AG04449 (cell line): ENCODE measurements around the gene DKC1.

Source experiments
- CTCF ChIA-PET: fragments of 350-600 bp; formaldehyde crosslinking; extraction: SDS; loops from one replicate; lab custom pipeline; 2021; ENCODE audit warnings: antibody characterized with exemption; lab: Yijun Ruan, JAX
- POLR2A ChIA-PET: fragments of 400-600, 350-600 bp; formaldehyde crosslinking; extraction: SDS; loops from one replicate; lab custom pipeline; 2020; ENCODE audit warnings: antibody characterized with exemption, inconsistent platforms; lab: Yijun Ruan, JAX
- DNase-seq: peaks from one replicate; pipeline ENCODE4 v3.0.0-alpha.2; 2010; ENCODE audit warnings: low read depth, low spot score
- H3K4me3 ChIP-seq: 2 replicates; pipeline ENCODE4 v1.5.1; 2011; ENCODE audit warnings: low read depth, mild to moderate bottlenecking, control low read depth, low read length
- TF ChIP-seq, protein P1 (sequence below): IDR thresholded peaks from one replicate; pipeline ENCODE4 v1.5.1; 2011; ENCODE audit warnings: mild to moderate bottlenecking, moderate library complexity, low read length, control low read depth, inconsistent platforms; ENCODE audit not compliant: insufficient read depth; ENCODE audit errors: missing control alignments

The DKC1 gene

DNA sequence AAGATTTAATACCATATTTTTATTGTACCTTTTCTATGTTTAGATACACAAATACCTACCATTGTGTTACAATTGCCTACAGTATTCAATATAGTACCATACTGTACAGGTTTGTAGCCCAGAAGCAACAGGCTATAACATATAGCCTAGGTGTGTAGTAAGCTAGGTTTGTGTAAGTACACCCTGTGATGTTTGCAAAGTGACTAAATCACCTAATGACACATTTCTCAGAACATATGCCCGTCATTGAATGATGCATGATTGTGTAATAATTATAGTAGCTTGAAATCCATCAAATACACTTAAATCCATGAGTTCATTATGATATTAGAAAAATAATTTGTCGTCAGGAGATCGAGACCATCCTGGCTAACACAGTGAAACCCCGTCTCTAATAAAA is 42.6 kb upstream of the DKC1 start:
- H3K4me3 ChIP-seq: no peak overlapping the region
- ChIA-PET POLR2A (no interaction called here), CTCF (interaction anchor here (1.1 to 4.4 kb wide), 2 partner anchors 10 to 28 kb away, joined by 3 to 28 read pairs; no protein-coding TSS in a partner anchor)
- DNase-seq: no peak
- TF ChIP-seq, protein P1, sequence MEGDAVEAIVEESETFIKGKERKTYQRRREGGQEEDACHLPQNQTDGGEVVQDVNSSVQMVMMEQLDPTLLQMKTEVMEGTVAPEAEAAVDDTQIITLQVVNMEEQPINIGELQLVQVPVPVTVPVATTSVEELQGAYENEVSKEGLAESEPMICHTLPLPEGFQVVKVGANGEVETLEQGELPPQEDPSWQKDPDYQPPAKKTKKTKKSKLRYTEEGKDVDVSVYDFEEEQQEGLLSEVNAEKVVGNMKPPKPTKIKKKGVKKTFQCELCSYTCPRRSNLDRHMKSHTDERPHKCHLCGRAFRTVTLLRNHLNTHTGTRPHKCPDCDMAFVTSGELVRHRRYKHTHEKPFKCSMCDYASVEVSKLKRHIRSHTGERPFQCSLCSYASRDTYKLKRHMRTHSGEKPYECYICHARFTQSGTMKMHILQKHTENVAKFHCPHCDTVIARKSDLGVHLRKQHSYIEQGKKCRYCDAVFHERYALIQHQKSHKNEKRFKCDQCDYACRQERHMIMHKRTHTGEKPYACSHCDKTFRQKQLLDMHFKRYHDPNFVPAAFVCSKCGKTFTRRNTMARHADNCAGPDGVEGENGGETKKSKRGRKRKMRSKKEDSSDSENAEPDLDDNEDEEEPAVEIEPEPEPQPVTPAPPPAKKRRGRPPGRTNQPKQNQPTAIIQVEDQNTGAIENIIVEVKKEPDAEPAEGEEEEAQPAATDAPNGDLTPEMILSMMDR: no peak

DNA sequence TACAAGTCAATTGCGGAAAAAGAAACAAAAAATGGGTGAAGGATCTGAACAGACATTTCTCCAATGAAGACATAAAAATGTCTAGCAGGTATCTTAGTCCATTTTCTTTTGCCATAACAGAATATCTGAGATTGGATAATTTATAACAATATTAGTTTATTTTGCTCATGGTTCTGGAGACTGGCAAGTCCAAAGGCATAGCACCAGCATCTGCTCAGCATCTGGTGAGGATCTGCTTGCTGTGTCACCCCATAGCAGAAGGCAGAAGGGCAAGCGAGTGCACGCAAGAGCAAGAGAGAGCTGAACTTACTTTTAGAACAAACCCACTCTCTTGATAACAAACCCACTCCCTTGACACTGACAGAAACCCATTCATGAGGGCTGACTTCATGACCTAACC is 41.5 kb upstream of the DKC1 start:
- no peak for DNase-seq
- ChIA-PET CTCF (no interaction called here), POLR2A (no interaction called here)
- TF ChIP-seq, protein P1: no peak
- H3K4me3 ChIP-seq: no peak overlapping the region

- POLR2A ChIA-PET: no interaction called here
- TF ChIP-seq, protein P1: no peak
- H3K4me3 ChIP-seq: no peak overlapping the region
- CTCF ChIA-PET: interaction anchor here (1.4 to 1.6 kb wide), 2 partner anchors 9 to 10 kb away, joined by 4 to 6 read pairs; no protein-coding TSS in a partner anchor
- DNase-seq: no peak
Observed at GRCh38 chrX:154724993-154725756, 37.5 kb upstream of the DKC1 start.

- CTCF ChIA-PET: interaction anchor here (0.8 kb wide), 1 partner anchor 10 kb away, joined by 3 read pairs; no protein-coding TSS in a partner anchor
- no peak overlapping the region for H3K4me3 ChIP-seq
- DNase-seq: no peak
- TF ChIP-seq, protein P1: no peak
- POLR2A ChIA-PET: interaction anchor here (0.6 kb wide), 1 partner anchor 1266 kb away, joined by 3 read pairs; no protein-coding TSS in a partner anchor
Observed at GRCh38 chrX:154727418-154727817, 35.2 kb upstream of the DKC1 start.

DNA sequence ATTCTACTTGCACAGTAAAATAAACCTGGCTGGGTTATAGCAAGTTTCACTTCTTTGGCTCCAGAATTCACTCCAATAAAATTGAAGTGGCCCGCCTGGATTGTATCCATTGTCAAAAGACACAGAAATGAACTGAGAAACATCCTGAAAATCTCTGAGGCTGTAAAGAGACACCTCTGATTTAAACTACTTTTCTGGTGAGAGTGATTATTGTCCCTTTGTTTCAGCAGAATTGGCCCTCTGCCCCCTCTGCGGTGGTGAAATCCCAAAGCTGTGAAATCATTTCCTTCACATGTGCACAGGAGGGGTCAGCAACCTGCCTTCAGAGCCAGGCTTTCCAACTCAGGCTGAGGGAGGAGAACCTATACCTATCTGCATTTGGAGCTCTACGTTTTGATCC is 34.8 kb upstream of the DKC1 start:
- H3K4me3 ChIP-seq: no peak overlapping the region
- ChIA-PET POLR2A (interaction anchor here (0.6 kb wide), 1 partner anchor 1267 kb away, joined by 3 read pairs; no protein-coding TSS in a partner anchor), CTCF (interaction anchor here (0.8 kb wide), 1 partner anchor 10 kb away, joined by 3 read pairs; no protein-coding TSS in a partner anchor)
- TF ChIP-seq, protein P1: no peak
- no peak for DNase-seq

DNA sequence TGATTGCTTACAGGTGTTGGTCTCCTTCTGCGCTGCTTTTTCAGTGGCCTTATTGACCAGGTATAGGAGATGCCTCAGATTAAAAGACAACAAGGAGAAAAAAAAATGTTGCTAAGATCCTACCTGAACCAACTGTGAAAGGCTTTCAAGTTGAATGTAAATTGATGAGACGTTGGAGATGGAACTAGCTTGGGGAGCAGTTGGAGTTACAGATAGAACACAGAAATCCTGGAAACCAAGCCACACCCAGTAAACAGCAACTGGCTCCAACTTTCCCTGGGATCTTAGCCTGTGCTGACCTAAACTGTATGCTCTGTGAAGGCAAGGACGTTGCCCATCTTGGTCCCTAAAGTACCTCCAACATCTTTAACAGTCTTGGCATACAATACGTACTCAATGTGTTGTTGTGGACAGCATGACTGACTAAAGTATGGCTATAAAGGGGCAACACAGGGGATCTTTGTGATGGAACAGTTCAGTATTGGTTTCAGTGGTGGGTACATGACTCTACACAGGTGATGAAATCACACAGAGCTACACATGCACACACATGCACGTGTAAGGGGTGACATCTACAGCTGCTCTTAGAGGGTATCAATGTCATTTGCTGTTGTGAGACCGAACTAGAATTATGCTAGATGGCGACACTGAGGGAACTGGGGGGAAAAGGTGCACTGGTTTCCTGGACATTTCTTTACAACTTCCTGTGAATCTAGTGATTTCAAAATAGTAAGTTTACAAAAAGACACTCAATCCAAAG is 34.1 kb upstream of the DKC1 start:
- TF ChIP-seq, protein P1: no peak
- POLR2A ChIA-PET: no interaction called here
- CTCF ChIA-PET: no interaction called here
- H3K4me3 ChIP-seq: no peak overlapping the region
- no peak for DNase-seq
